PFSK-1 (cell line): ENCODE measurements around the gene NFATC4.

ENCODE experiments used
- FOXP2 ChIP-seq: optimal IDR thresholded peaks from 2 replicates; pipeline ENCODE3; 2011; ENCODE audit warnings: borderline replicate concordance, control low read depth, inconsistent platforms; ENCODE audit not compliant: insufficient read depth; ENCODE audit errors: extremely low read length, extremely low read depth
- POLR2AphosphoS5 ChIP-seq: IDR thresholded peaks from 2 replicates; pipeline ENCODE4 v1.6.1; 2012; ENCODE audit warnings: low read depth, mild to moderate bottlenecking, control low read depth, low read length, moderate library complexity
- REST ChIP-seq, 2 experiments: IDR thresholded peaks; 2 replicates each; pipeline versions ENCODE4 v1.6.1 to v1.8.0; 2011 to 2012; ENCODE audit warnings: low read depth in 2 of 2, low read length in 2 of 2, control low read depth in 1 of 2, inconsistent platforms in 1 of 2, mild to moderate bottlenecking in 1 of 2, moderate library complexity in 1 of 2; ENCODE audit not compliant: insufficient read depth in 1 of 2
- SIN3A ChIP-seq: IDR thresholded peaks from 2 replicates; pipeline ENCODE4 v1.6.1; 2012; ENCODE audit warnings: mild to moderate bottlenecking, low read length, moderate library complexity, borderline replicate concordance; ENCODE audit not compliant: insufficient read depth
- TAF1 ChIP-seq: IDR thresholded peaks from 2 replicates; pipeline ENCODE4 v1.6.1; 2012; ENCODE audit warnings: low read length, control low read depth, borderline replicate concordance; ENCODE audit not compliant: insufficient read depth

- TF ChIP-seq POLR2AphosphoS5 (no peak), REST (IDR thresholded peaks at IDR 0.05; ENCODE audit: insufficient read depth in 1 of 2, low read depth in 2 of 2, low read length in 2 of 2) (no peak), TAF1 (no peak), SIN3A (no peak), FOXP2 (no peak)
Measured at GRCh38 chr14:24409192-24409591, 41.2 kb downstream of the NFATC4 start.
